GM23248 (cell line): Measurements from ENCODE around the gene LCN9.

Experiments used
- EZH2 ChIP-seq: fragments of 200-600 bp; sonication (generic); IDR thresholded peaks from 2 replicates; pipeline ENCODE4 v1.6.1; 2018; ENCODE audit warnings: antibody characterized with exemption, mild to moderate bottlenecking; ENCODE audit not compliant: insufficient read depth, poor library complexity, severe bottlenecking
- EZH2phosphoT487 ChIP-seq: fragments of 200-600 bp; sonication (generic); IDR thresholded peaks from 2 replicates; pipeline ENCODE4 v1.6.1; 2018; ENCODE audit warnings: antibody characterized with exemption, moderate library complexity, mild to moderate bottlenecking, low read depth; ENCODE audit not compliant: insufficient read depth

- TF ChIP-seq EZH2 (no peak), EZH2phosphoT487 (no peak)
These were observed 22.1 kb upstream of the LCN9 start for GRCh38 chr9:135641047-135641446.
